NCI-H82 treated with DMSO at 0.1 percent for 48 hours (cell line): ENCODE data around the gene DPP3.

Experiments used
- DNase-seq: peaks from one replicate; lab custom pipeline; 2025; ENCODE audit not compliant: unreplicated experiment; lab: John Stamatoyannopoulos, UW

Gene DPP3

GRCh38 chr11:66479394-66480116, 679 bp upstream of the DPP3 start:
- DNase-seq: no peak

- DNase-seq: no peak
These were observed 4.7 kb downstream of the DPP3 start for GRCh38 chr11:66484806-66485380.

- DNase-seq: no peak
These were observed 8.7 kb downstream of the DPP3 start for GRCh38 chr11:66488957-66489356.

DNA sequence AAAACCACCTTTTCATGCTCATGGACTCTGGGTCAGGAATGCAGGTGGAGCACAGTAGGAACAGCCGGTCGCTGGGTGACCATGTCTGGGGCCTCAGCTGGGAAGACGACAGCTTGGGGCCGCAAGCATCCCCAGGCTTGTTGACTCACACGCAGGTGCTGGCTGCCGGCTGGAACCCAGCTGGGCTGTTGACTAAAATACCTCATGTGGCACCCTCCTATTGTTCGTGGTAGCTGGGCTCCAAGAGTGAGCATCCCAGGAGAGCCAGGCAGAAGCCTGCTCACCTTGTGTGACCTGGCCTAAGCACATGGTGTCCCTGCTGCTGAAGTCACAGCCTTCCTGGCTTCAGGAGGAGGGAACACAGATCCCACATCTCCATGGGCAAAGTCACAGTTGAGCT, 9.4 kb downstream of the DPP3 start:
- DNase-seq: peak; percentile 3

- peak; percentile 10 for DNase-seq
These were observed 11.2 kb downstream of the DPP3 start for GRCh38 chr11:66491315-66491935.

- DNase-seq: peak; percentile 90
These were observed 12.1 kb downstream of the DPP3 start for GRCh38 chr11:66492161-66492865.

GRCh38 chr11:66493130-66493529, 12.9 kb downstream of the DPP3 start:
- DNase-seq: no peak

- no peak for DNase-seq
These were observed 14.2 kb downstream of the DPP3 start for GRCh38 chr11:66494458-66494857.

DNA sequence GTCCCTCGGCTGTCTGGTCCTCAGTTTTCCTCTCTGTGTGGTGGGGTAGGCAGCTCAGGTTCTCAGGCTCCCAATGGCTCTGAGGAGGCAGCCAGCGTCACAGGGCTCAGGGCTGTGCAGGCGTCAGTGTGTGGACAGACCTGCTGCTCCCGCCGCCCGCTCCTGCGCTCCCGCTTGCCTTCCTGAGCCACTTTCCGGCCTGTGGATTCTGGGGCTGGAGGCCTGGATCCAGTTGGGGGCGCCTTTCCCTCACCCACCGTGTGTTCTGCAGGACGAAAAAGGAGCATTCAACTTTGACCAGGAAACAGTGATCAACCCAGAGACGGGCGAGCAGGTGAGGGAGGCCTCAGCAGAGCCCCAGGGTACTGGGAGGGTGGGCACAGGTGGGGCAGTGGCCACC, 14.7 kb downstream of the DPP3 start:
- no peak for DNase-seq

GRCh38 chr11:66495401-66495854, 15.2 kb downstream of the DPP3 start:
- DNase-seq: no peak

GRCh38 chr11:66497206-66497605, 17.0 kb downstream of the DPP3 start:
- DNase-seq: no peak

DNA sequence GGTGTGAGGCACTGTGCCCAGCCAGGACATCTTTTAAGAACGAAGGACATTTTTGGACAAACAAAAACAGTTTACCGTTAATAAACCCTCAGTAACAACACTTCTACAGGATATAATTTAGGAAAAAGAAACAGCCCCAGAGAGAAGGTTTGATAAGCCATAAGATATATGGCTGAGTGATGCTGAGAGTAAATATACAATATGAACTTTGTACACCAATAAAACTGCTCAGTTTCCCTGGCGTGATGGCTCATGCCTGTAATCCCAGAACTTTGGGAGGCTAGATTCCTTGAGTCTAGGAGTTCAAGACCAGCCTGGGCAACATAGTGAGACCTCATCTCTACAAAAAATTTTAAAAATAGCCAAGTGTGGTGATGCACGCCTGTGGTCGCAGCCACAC, 18.3 kb downstream of the DPP3 start:
- DNase-seq: no peak

GRCh38 chr11:66505276-66505816, 25.1 kb downstream of the DPP3 start:
- DNase-seq: no peak

DNA sequence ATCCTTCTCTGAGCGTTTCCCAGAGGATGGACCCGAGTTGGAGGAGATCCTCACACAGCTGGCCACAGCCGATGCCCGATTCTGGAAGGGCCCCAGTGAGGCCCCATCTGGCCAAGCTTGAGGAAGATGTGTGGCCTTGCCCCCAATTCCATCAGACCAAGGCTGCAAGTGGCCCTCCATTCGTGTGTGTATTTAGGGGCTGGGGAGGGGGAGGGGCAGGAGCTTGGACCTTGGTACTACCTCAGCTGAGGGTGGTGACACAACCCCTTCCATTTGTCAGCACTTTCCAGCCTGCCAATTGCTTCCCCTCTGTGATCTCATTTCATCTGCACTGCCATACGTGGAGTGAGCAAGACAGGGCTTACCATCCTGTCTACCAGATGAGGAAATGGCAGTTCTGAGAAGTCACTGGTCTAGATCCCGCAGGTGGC, 28.9 kb downstream of the DPP3 start:
- DNase-seq: no peak

GRCh38 chr11:66510271-66510989, 30.2 kb downstream of the DPP3 start, which contains the start of gene BBS1:
Gene BBS1 (plus strand): TSS chr11:66510635. CDS start chr11:66510660, 25 bp downstream.
- peak; percentile 9 for DNase-seq

DNA sequence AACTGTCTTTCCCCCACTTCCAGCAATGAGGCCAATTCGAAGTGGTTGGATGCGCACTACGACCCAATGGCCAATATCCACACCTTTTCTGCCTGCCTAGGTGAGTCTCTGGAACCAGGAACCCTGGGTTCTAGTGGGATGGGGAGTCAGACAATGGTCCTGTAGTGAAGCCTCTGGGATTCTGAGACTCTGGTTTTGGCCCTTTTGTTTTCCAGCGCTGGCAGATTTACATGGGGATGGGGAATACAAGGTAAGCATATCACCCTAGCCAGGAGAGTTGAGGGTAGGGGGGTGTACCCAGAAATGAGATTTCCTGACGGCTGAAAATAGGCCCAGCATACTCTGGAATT, 30.7 kb downstream of the DPP3 start:
- DNase-seq: no peak

- no peak for DNase-seq
These were observed 43.4 kb downstream of the DPP3 start for GRCh38 chr11:66523611-66524010.

- no peak for DNase-seq
These were observed 44.2 kb downstream of the DPP3 start for GRCh38 chr11:66524304-66525040.

GRCh38 chr11:66529069-66529468, 48.8 kb downstream of the DPP3 start:
- DNase-seq: no peak

GRCh38 chr11:66529655-66530054, 49.4 kb downstream of the DPP3 start:
- DNase-seq: no peak
